Transverse colon (tissue), 4 donors: ENCODE results near the gene RTN3. TPM values are rescaled to one million over a fixed set of nuclear protein-coding genes. Genes with fewer than 3 reads are reported as not detected.

Experiments
- DNase-seq: peaks from one replicate; pipeline ENCODE4 v3.0.0-alpha.2; 2019
- H3K27ac ChIP-seq, 4 donors: fragments of 200-600 bp; sonication (generic); 2 replicates each; pipeline ENCODE4 v1.5.1; 2016 to 2018; ENCODE audit warnings: inconsistent platforms in 4 of 4
- H3K27me3 ChIP-seq: fragments of 200-600 bp; sonication (generic); 2 replicates; pipeline ENCODE4 v1.5.1; 2017; ENCODE audit warnings: inconsistent platforms
- H3K36me3 ChIP-seq, 4 donors: fragments of 200-600 bp; sonication (generic); 2 replicates each; pipeline ENCODE4 v1.5.1; 2017 to 2019; ENCODE audit warnings: inconsistent platforms in 4 of 4
- H3K4me1 ChIP-seq, 4 donors: fragments of 200-600 bp; sonication (generic); 2 replicates each; pipeline ENCODE4 v1.5.1; 2017 to 2020; ENCODE audit warnings: inconsistent platforms in 4 of 4
- H3K4me3 ChIP-seq, 4 donors: fragments of 200-600 bp; sonication (generic); 1 replicate in 1 of 4; 2 replicates in 3 of 4; pipeline versions ENCODE4 v1.5.1 to v1.6.1; 2017 to 2019; ENCODE audit warnings: inconsistent platforms in 4 of 4
- H3K9me3 ChIP-seq, 2 donors: fragments of 200-600 bp; sonication (generic); 2 replicates each; pipeline ENCODE4 v1.5.1; 2017 to 2019; ENCODE audit warnings: inconsistent platforms in 2 of 2
- CTCF ChIP-seq, 5 experiments: fragments of 200-600 bp in 3 of 5; fragments of 450-650 bp in 2 of 5; sonication (generic) in 3 of 5; IDR thresholded peaks; 1 replicate in 2 of 5; 2 replicates in 3 of 5; pipeline ENCODE4 v1.5.1; 2016 to 2017; ENCODE audit warnings: antibody characterized with exemption in 5 of 5, inconsistent platforms in 3 of 5, mild to moderate bottlenecking in 2 of 5, moderate library complexity in 1 of 5
- EP300 ChIP-seq: sonication (generic); formaldehyde crosslinking; IDR thresholded peaks from one replicate; pipeline ENCODE4 v1.6.1; 2017; ENCODE audit warnings: antibody characterized with exemption, low read depth
- POLR2A ChIP-seq: fragments of 450-650 bp; IDR thresholded peaks from one replicate; pipeline ENCODE4 v1.6.1; 2016; ENCODE audit warnings: antibody characterized with exemption, mild to moderate bottlenecking, moderate library complexity
- POLR2AphosphoS5 ChIP-seq, 3 donors: sonication (generic); formaldehyde crosslinking; IDR thresholded peaks; one replicate each; pipeline ENCODE4 v1.6.1; 2016; ENCODE audit warnings: antibody characterized with exemption in 3 of 3
- WGBS, 2 donors: methylation state at CpG; one replicate each; pipeline ENCODE4 v1.1.5; 2018; ENCODE audit warnings: low coverage in 1 of 2; 5-methylcytosine and 5-hydroxymethylcytosine counted together
- in situ Hi-C, 4 donors: fragments of 200-750 bp; cut with MboI; loops; one replicate each; pipeline versions ENCODE4 v1.15.0 to v1.15.1; 2017; ENCODE audit warnings: low sequenced_read_pairs in 3 of 4, low pct_ligation_motif_present in 1 of 4, low pct_unique_long_range_greater_than_20kb in 1 of 4
- intact Hi-C: fragments of 100-400 bp; cut with DNase I; formaldehyde crosslinking; loops from one replicate; pipeline ENCODE4 v1.15.1; 2023; ENCODE audit warnings: low total_unique reads
- small RNA-seq, 4 donors: library from RNA; depleted of rRNA; stranded (forward); fragments of <200 nt; gene quantifications; one replicate each; pipeline ENCODE3, GENCODE V24; 2016
- total RNA-seq, 4 donors: library from RNA; depleted of rRNA; stranded (reverse); fragments of >200 nt; gene quantifications; one replicate each; pipeline ENCODE4 v1.1.0, GENCODE V29; 2016

Gene RTN3
- total RNA-seq, 4 donors from 2014 or later: 44.8 to 187 (median 117) TPM

- H3K27me3 ChIP-seq: no peaks in the 10 kb centered on the region
- H3K27ac ChIP-seq: no peak overlapping the region
- H3K36me3 ChIP-seq: no peaks in the 10 kb centered on the region
- peaks cover 0 to 15% (median 11%) of the 10 kb centered on the region in 4 donors for H3K4me1 ChIP-seq
- H3K4me3 ChIP-seq: no peak overlapping the region
- no peaks in the 10 kb centered on the region for H3K9me3 ChIP-seq
- WGBS, 2 donors: 55 to 88% methylated on average over 2 to 9 of the region's 9 CpGs
- intact Hi-C loops (no loop called here), in situ Hi-C loops (no loop called here)
- DNase-seq: no peak
- no peak for TF ChIP-seq EP300
- TF ChIP-seq POLR2AphosphoS5 (IDR thresholded peaks at IDR 0.05): no peak
- no peak for TF ChIP-seq CTCF (IDR thresholded peaks at IDR 0.05)
- no peak for TF ChIP-seq POLR2A
These were observed 124.6 kb downstream of the RTN3 start for GRCh38 chr11:63805844-63806415.

Small RNAs within 50 kb of the gene (small RNA-seq; reads per million reads assigned to genes)
- 0 reads per million in 4 donors for gene AP000753.3
- gene RN7SL596P: 0 reads per million in 4 donors

Other genes starting within 250 kb of the RTN3 start
- 1 to 10 TPM in 1 of 4 donors, under 1 TPM in 1, not detected in 2; 0.79 to 1.4 TPM for gene PLAAT5, start 190.3 kb upstream of the RTN3 start, total RNA-seq
- under 1 TPM in 1 of 4 donors, not detected in 3; 0.64 TPM for gene LGALS12, start 175.4 kb upstream of the RTN3 start, total RNA-seq
- gene PLAAT4, start 144.7 kb upstream of the RTN3 start, total RNA-seq: 10 to 100 TPM; 35.4 to 78.6 (median 40.7) TPM
- 10 to 100 TPM in 3 of 4 donors, not detected in 1; 38.7 to 47.9 (median 43.0) TPM for gene PLAAT2, start 118.1 kb upstream of the RTN3 start, total RNA-seq
- gene PLAAT3, start 67.1 kb upstream of the RTN3 start, total RNA-seq: 10 to 100 TPM in 3 of 4 donors, 1 to 10 TPM in 1; 8.6 to 16.7 (median 10.5) TPM
- gene ATL3, start 10.1 kb upstream of the RTN3 start, total RNA-seq: 10 to 100 TPM; 18.7 to 60.8 (median 40.0) TPM
- gene ZFTA, start 87.3 kb downstream of the RTN3 start, total RNA-seq: 10 to 100 TPM in 3 of 4 donors, 1 to 10 TPM in 1; 4.6 to 15.7 (median 11.0) TPM
- gene SPINDOC, start 132.0 kb downstream of the RTN3 start, total RNA-seq: 1 to 10 TPM; 1.5 to 9.8 (median 5.2) TPM
- gene MARK2, start 157.6 kb downstream of the RTN3 start, total RNA-seq: 100 to 1,000 TPM in 1 of 4 donors, 10 to 100 TPM in 3; 33.0 to 106 (median 77.8) TPM
- under 1 TPM in 2 of 4 donors, not detected in 2; 0.64 to 0.82 TPM for gene RCOR2, start 235.7 kb downstream of the RTN3 start, total RNA-seq